Activated CD4-positive, alpha-beta T cell treated with anti-CD3 and anti-CD28 coated beads, Interleukin-2, amount 50 U/mL, for 1 hour (primary cell): ENCODE results near the gene SLC66A1.

Experiments
- DNase-seq: peaks from one replicate; pipeline ENCODE4 v3.0.0-alpha.2; 2020

Gene SLC66A1

GRCh38 chr1:19366599-19367536 lies 54.7 kb downstream of the SLC66A1 start:
- no peak for DNase-seq

GRCh38 chr1:19367584-19368041 lies 55.5 kb downstream of the SLC66A1 start:
- DNase-seq: no peak

- no peak for DNase-seq
Observed at GRCh38 chr1:19368050-19368449, 55.9 kb downstream of the SLC66A1 start.

GRCh38 chr1:19368964-19369363 lies 56.8 kb downstream of the SLC66A1 start:
- no peak for DNase-seq

GRCh38 chr1:19369396-19370090 lies 57.4 kb downstream of the SLC66A1 start:
- DNase-seq: no peak

GRCh38 chr1:19370453-19371170 lies 58.5 kb downstream of the SLC66A1 start:
- no peak for DNase-seq

- no peak for DNase-seq
Observed at GRCh38 chr1:19371226-19372135, 59.4 kb downstream of the SLC66A1 start.

GRCh38 chr1:19372136-19372514 lies 60.0 kb downstream of the SLC66A1 start:
- DNase-seq: no peak

- no peak for DNase-seq
Observed at GRCh38 chr1:19372602-19373001, 60.5 kb downstream of the SLC66A1 start.

GRCh38 chr1:19373211-19374082 lies 61.3 kb downstream of the SLC66A1 start:
- DNase-seq: no peak

GRCh38 chr1:19374083-19374801 lies 62.1 kb downstream of the SLC66A1 start:
- no peak for DNase-seq

GRCh38 chr1:19374926-19375325 lies 62.8 kb downstream of the SLC66A1 start:
- no peak for DNase-seq

- no peak for DNase-seq
Observed at GRCh38 chr1:19375631-19376400, 63.7 kb downstream of the SLC66A1 start.

GRCh38 chr1:19376428-19377372 lies 64.6 kb downstream of the SLC66A1 start:
- no peak for DNase-seq

GRCh38 chr1:19377812-19378718 lies 65.9 kb downstream of the SLC66A1 start:
- DNase-seq: no peak
